Measurements from ENCODE around the gene FAM241B. TPM values are rescaled to one million over a fixed set of nuclear protein-coding genes. Genes with fewer than 3 reads are reported as not detected.
A peak's percentile ranks its signal among the peaks of the same experiment; 100 is the strongest.

Gene FAM241B
- total RNA-seq, 2 experiments from 2014 or later, result 14.1 to 17.5 TPM

GRCh38 chr10:69620625-69621024 is 9.4 kb upstream of the FAM241B start:
- no peak overlapping the region for H3K27ac ChIP-seq (ENCODE audit: low read depth in 1 of 2, low read length in 2 of 2)
- ChIA-PET CTCF (no interaction called here), POLR2A (interaction anchor here (1.1 kb wide), 1 partner anchor 9 kb away, joined by 3 read pairs; no protein-coding TSS in a partner anchor)
- peaks cover 39% of the 10 kb centered on the region for H3K4me1 Mint-ChIP-seq (ENCODE audit: low read depth)
- no peak overlapping the region for H3K4me3 ChIP-seq (ENCODE audit: low read length)
- ATAC-seq (ENCODE audit: poor library complexity) (no peak), DNase-seq (peak in 2 of 14 experiments; percentile 14 to 22)
- intact Hi-C loops (cut with DNase I, micrococcal nuclease), result no loop called here
- H3K36me3 Mint-ChIP-seq (ENCODE audit: low read depth), result peaks cover 5% of the 10 kb centered on the region
- H3K27ac Mint-ChIP-seq, result no peak overlapping the region
- H3K4me3 Mint-ChIP-seq, result no peak overlapping the region
- H3K36me3 ChIP-seq (ENCODE audit: insufficient read depth, low read length), result no peaks in the 10 kb centered on the region
- TF ChIP-seq CTCF (IDR thresholded peaks at IDR 0.05), result no peak
- H3K27me3 ChIP-seq (ENCODE audit: control insufficient read depth in 1 of 2, insufficient read depth in 2 of 2, low read length in 2 of 2), result no peaks in the 10 kb centered on the region
- peaks cover 6% of the 10 kb centered on the region for H3K9me3 Mint-ChIP-seq
- peaks cover 0 to 9% of the 10 kb centered on the region in 2 experiments for H3K9me3 ChIP-seq (ENCODE audit: control insufficient read depth in 1 of 2, insufficient read depth in 1 of 2, low read length in 2 of 2)
- H3K4me1 ChIP-seq (ENCODE audit: insufficient read depth, low read length), result peaks cover 17% of the 10 kb centered on the region
- no peaks in the 10 kb centered on the region for H3K27me3 Mint-ChIP-seq

- Mint-ChIP-seq H3K4me1 (ENCODE audit: low read depth) (peaks cover 42% of the 10 kb centered on the region), H3K4me3 (peak overlapping the region; percentile 52), H3K27me3 (no peaks in the 10 kb centered on the region), H3K27ac (peak overlapping the region; percentile 60), H3K9me3 (peaks cover 6% of the 10 kb centered on the region), H3K36me3 (ENCODE audit: low read depth) (peaks cover 5% of the 10 kb centered on the region)
- H3K9me3 ChIP-seq (ENCODE audit: control insufficient read depth in 1 of 2, insufficient read depth in 1 of 2, low read length in 2 of 2), result peaks cover 0 to 9% of the 10 kb centered on the region in 2 experiments
- H3K4me3 ChIP-seq (ENCODE audit: low read length), result no peak overlapping the region
- intact Hi-C loops (cut with DNase I, micrococcal nuclease), result no loop called here
- H3K27me3 ChIP-seq (ENCODE audit: control insufficient read depth in 1 of 2, insufficient read depth in 2 of 2, low read length in 2 of 2), result no peaks in the 10 kb centered on the region
- ChIA-PET CTCF (no interaction called here), POLR2A (interaction anchor here (0.8 kb wide), 1 partner anchor 13 kb away, joined by 3 read pairs; no protein-coding TSS in a partner anchor)
- TF ChIP-seq CTCF (IDR thresholded peaks at IDR 0.05), result no peak
- H3K36me3 ChIP-seq (ENCODE audit: insufficient read depth, low read length), result no peaks in the 10 kb centered on the region
- H3K4me1 ChIP-seq (ENCODE audit: insufficient read depth, low read length), result peaks cover 17% of the 10 kb centered on the region
- peak overlapping the region in 1 of 2 donors; percentile 37 for H3K27ac ChIP-seq (ENCODE audit: low read depth in 1 of 2, low read length in 2 of 2)
- ATAC-seq (ENCODE audit: poor library complexity) (peak; percentile 85), DNase-seq (peak in 3 of 14 experiments; percentile 37 to 74 (median 49))
These were observed 5.7 kb upstream of the FAM241B start for GRCh38 chr10:69624245-69624786.

GRCh38 chr10:69626826-69627225 is 3.2 kb upstream of the FAM241B start:
- Mint-ChIP-seq H3K4me1 (ENCODE audit: low read depth) (peaks cover 34% of the 10 kb centered on the region), H3K36me3 (ENCODE audit: low read depth) (peaks cover 5% of the 10 kb centered on the region), H3K9me3 (peaks cover 6% of the 10 kb centered on the region), H3K27me3 (no peaks in the 10 kb centered on the region), H3K4me3 (no peak overlapping the region), H3K27ac (no peak overlapping the region)
- POLR2A ChIA-PET, result no interaction called here
- no peaks in the 10 kb centered on the region for H3K27me3 ChIP-seq (ENCODE audit: control insufficient read depth in 1 of 2, insufficient read depth in 2 of 2, low read length in 2 of 2)
- intact Hi-C loops (cut with DNase I, micrococcal nuclease), result no loop called here
- ATAC-seq (ENCODE audit: poor library complexity) (no peak), DNase-seq (no peak)
- peaks cover 0 to 9% of the 10 kb centered on the region in 2 experiments for H3K9me3 ChIP-seq (ENCODE audit: control insufficient read depth in 1 of 2, insufficient read depth in 1 of 2, low read length in 2 of 2)
- H3K4me1 ChIP-seq (ENCODE audit: insufficient read depth, low read length), result peaks cover 29% of the 10 kb centered on the region
- TF ChIP-seq CTCF (IDR thresholded peaks at IDR 0.05), result no peak
- no peak overlapping the region for H3K27ac ChIP-seq (ENCODE audit: low read depth in 1 of 2, low read length in 2 of 2)
- CTCF ChIA-PET, result no interaction called here
- H3K4me3 ChIP-seq (ENCODE audit: low read length), result no peak overlapping the region
- no peaks in the 10 kb centered on the region for H3K36me3 ChIP-seq (ENCODE audit: insufficient read depth, low read length)
